PFSK-1 (cell line): ENCODE measurements around the gene SPATA9.

Source experiments
- FOXP2 ChIP-seq: optimal IDR thresholded peaks from 2 replicates; pipeline ENCODE3; 2011; ENCODE audit warnings: borderline replicate concordance, control low read depth, inconsistent platforms; ENCODE audit not compliant: insufficient read depth; ENCODE audit errors: extremely low read length, extremely low read depth
- POLR2AphosphoS5 ChIP-seq: IDR thresholded peaks from 2 replicates; pipeline ENCODE4 v1.6.1; 2012; ENCODE audit warnings: low read depth, mild to moderate bottlenecking, control low read depth, low read length, moderate library complexity
- SIN3A ChIP-seq: IDR thresholded peaks from 2 replicates; pipeline ENCODE4 v1.6.1; 2012; ENCODE audit warnings: mild to moderate bottlenecking, low read length, moderate library complexity, borderline replicate concordance; ENCODE audit not compliant: insufficient read depth
- TAF1 ChIP-seq: IDR thresholded peaks from 2 replicates; pipeline ENCODE4 v1.6.1; 2012; ENCODE audit warnings: low read length, control low read depth, borderline replicate concordance; ENCODE audit not compliant: insufficient read depth
- TF ChIP-seq, protein P1 (sequence below), 2 experiments: IDR thresholded peaks; 2 replicates each; pipeline versions ENCODE4 v1.6.1 to v1.8.0; 2011 to 2012; ENCODE audit warnings: low read depth in 2 of 2, low read length in 2 of 2, control low read depth in 1 of 2, inconsistent platforms in 1 of 2, mild to moderate bottlenecking in 1 of 2, moderate library complexity in 1 of 2; ENCODE audit not compliant: insufficient read depth in 1 of 2

Gene SPATA9

DNA sequence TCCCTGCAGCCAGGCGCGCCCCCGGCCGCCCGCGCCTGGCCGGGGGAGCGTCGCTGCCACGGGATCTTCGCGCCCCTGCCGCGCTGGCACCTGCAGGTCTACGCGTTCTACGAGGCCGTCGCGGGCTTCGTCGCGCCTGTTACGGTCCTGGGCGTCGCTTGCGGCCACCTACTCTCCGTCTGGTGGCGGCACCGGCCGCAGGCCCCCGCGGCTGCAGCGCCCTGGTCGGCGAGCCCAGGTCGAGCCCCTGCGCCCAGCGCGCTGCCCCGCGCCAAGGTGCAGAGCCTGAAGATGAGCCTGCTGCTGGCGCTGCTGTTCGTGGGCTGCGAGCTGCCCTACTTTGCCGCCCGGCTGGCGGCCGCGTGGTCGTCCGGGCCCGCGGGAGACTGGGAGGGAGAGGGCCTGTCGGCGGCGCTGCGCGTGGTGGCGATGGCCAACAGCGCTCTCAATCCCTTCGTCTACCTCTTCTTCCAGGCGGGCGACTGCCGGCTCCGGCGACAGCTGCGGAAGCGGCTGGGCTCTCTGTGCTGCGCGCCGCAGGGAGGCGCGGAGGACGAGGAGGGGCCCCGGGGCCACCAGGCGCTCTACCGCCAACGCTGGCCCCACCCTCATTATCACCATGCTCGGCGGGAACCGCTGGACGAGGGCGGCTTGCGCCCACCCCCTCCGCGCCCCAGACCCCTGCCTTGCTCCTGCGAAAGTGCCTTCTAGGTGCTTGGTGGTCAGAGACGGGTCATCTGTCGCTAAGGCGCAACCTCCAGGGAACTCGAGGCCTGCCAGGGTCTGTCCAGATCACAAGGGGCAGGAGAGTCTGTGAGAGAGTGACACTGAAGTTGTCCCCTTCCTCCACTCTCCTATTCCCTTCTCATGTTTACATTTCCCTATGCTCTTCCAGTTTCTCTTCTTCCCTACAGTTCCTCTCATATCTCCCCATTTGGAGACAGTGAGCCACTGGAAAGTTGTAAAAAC, 61.6 kb downstream of the SPATA9 start:
- no peak for TF ChIP-seq SIN3A
- no peak for TF ChIP-seq POLR2AphosphoS5
- TF ChIP-seq, protein P1, sequence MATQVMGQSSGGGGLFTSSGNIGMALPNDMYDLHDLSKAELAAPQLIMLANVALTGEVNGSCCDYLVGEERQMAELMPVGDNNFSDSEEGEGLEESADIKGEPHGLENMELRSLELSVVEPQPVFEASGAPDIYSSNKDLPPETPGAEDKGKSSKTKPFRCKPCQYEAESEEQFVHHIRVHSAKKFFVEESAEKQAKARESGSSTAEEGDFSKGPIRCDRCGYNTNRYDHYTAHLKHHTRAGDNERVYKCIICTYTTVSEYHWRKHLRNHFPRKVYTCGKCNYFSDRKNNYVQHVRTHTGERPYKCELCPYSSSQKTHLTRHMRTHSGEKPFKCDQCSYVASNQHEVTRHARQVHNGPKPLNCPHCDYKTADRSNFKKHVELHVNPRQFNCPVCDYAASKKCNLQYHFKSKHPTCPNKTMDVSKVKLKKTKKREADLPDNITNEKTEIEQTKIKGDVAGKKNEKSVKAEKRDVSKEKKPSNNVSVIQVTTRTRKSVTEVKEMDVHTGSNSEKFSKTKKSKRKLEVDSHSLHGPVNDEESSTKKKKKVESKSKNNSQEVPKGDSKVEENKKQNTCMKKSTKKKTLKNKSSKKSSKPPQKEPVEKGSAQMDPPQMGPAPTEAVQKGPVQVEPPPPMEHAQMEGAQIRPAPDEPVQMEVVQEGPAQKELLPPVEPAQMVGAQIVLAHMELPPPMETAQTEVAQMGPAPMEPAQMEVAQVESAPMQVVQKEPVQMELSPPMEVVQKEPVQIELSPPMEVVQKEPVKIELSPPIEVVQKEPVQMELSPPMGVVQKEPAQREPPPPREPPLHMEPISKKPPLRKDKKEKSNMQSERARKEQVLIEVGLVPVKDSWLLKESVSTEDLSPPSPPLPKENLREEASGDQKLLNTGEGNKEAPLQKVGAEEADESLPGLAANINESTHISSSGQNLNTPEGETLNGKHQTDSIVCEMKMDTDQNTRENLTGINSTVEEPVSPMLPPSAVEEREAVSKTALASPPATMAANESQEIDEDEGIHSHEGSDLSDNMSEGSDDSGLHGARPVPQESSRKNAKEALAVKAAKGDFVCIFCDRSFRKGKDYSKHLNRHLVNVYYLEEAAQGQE (IDR thresholded peaks at IDR 0.05; ENCODE audit: insufficient read depth in 1 of 2, low read depth in 2 of 2, low read length in 2 of 2) = no peak
- TF ChIP-seq TAF1 = no peak
- TF ChIP-seq FOXP2 = no peak

DNA sequence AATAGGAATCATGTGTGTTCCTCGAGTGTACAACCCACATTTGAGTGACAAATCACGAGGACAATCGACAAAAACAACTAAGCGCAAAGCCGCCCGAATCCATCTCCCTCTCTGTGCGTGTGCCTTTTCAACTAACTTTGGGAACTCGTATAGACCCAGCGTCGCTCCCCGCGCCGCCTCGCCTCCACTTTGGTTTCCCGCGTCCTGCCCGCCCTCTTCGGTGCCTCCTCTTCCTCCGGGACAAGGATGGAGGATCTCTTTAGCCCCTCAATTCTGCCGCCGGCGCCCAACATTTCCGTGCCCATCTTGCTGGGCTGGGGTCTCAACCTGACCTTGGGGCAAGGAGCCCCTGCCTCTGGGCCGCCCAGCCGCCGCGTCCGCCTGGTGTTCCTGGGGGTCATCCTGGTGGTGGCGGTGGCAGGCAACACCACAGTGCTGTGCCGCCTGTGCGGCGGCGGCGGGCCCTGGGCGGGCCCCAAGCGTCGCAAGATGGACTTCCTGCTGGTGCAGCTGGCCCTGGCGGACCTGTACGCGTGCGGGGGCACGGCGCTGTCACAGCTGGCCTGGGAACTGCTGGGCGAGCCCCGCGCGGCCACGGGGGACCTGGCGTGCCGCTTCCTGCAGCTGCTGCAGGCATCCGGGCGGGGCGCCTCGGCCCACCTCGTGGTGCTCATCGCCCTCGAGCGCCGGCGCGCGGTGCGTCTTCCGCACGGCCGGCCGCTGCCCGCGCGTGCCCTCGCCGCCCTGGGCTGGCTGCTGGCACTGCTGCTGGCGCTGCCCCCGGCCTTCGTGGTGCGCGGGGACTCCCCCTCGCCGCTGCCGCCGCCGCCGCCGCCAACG, 62.5 kb downstream of the SPATA9 start, which contains the start of gene GPR150:
Gene GPR150, plus strand, starts transcription at position 58 of the 840 bp plus-strand sequence. Its CDS starts 189 bp downstream, at position 247.
- TF ChIP-seq, protein P1 (IDR thresholded peaks at IDR 0.05; ENCODE audit: insufficient read depth in 1 of 2, low read depth in 2 of 2, low read length in 2 of 2) = no peak
- peak; percentile 37 for TF ChIP-seq FOXP2
- TF ChIP-seq POLR2AphosphoS5 = no peak

DNA sequence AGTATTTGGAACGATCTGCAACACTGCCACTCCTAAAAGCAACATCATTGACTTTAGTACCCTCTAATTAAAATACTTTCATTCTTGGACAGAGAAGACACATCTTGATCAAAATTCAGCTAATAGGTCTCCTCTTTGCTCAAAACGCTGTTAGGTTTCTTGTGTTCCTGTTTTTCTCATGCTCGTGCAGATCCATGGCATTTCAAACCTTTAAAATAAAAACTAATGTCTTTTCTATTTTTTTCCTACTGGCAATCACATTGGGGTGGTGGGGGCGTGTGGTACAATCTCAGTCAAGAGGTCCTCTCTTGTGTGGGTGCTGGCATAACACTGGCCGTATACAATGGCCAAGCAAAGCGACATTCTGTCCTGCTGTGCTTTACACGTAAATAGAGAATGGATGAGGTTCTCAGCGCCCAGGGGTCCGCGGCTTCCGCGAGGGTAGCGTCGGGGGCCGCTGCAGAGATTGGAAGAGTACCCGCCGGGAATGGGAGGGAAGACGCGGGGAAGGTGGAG, 63.2 kb downstream of the SPATA9 start:
- TF ChIP-seq, protein P1 (IDR thresholded peaks at IDR 0.05; ENCODE audit: insufficient read depth in 1 of 2, low read depth in 2 of 2, low read length in 2 of 2) = no peak
- TF ChIP-seq FOXP2 = no peak
- TF ChIP-seq TAF1 = no peak
- TF ChIP-seq POLR2AphosphoS5 = no peak
- TF ChIP-seq SIN3A = no peak

DNA sequence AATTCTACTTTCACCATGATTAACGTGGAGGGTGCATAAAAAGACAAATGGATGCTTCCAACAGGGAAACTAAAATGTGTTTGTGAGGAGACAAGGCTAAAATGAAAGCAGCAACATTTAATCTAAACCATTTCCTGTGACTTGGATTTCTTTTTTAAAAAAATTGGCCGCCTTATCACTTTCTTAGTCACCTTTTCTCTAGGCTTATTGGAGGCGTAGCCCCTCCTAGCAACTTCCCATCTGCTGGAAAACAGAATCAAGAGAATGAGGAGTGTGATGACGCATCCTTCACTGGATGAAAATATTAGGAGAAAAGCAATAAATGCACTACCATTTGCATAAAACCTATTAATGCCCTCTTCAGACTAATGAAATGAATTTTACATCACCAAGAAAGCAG, 63.7 kb downstream of the SPATA9 start:
- TF ChIP-seq TAF1 (no peak), POLR2AphosphoS5 (no peak), FOXP2 (no peak), SIN3A (no peak)
- TF ChIP-seq, protein P1 (IDR thresholded peaks at IDR 0.05; ENCODE audit: insufficient read depth in 1 of 2, low read depth in 2 of 2, low read length in 2 of 2) = no peak
